GM21737 (cell line): ENCODE data around the gene SACM1L.
"Not testable (repeated sequence)": the region's sequence is repeated elsewhere in the genome, so short reads cannot be mapped to it uniquely, and the experiment has no call there.

Source experiments
- ATAC-seq: cut with Tn5 transposase; IDR thresholded peaks from one replicate; pipeline ENCODE4 v1.9.1; 2021; ENCODE audit warnings: mild to moderate bottlenecking, moderate library complexity; ENCODE audit not compliant: unreplicated experiment

The SACM1L gene

DNA sequence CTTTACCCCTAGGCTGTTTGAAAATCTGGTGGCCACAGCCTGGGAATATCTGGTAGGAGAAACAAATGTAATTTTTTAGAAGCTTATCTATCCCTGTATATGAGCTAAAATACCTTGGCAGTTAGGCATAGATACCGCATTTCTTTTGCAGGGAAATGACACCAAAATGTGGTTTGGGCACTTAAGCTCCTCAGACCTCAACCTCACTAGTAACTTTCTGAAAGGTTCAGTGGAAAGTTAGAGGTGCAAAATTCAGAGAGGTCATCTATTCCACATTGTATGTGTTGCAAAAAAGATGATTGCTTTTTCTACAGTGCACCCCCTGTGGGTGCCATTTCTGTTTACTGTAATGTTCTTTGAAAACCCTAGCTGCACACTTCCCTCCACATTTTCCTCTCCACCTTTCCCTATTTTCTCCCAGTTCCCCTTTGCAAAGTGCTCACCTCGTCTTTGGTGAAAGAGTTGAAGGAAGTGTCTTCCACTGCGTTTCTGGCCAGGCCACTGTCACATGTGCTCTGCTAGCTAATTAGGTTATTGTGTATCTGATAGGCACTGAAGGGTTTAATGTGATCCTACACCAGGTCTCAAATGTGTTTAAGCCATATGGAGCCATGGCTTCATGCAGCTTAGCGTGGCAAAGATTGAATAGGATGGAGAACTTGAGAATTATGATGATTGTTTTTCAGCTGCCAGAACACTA, 1.3 kb downstream of the SACM1L start:
- ATAC-seq: no peak

DNA sequence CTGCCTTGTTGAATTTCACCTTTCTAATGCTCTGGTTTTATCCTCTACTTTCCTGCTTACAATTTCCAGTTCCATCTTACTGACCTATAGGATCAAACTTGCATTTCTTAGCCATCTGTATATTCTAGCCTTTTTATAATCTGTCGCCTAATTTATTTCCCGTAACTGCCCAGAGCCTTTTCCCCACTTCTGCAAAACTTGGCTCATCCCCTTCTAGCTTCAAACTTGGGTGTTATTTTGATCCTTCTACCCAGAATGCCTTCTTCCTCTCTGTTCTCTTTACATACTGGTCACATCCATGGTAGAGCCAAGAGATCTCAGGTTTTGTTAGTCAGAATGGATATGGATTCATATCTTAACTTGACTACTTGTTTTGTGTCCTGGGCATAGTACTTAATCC, 2.6 kb downstream of the SACM1L start:
- ATAC-seq: no peak

DNA sequence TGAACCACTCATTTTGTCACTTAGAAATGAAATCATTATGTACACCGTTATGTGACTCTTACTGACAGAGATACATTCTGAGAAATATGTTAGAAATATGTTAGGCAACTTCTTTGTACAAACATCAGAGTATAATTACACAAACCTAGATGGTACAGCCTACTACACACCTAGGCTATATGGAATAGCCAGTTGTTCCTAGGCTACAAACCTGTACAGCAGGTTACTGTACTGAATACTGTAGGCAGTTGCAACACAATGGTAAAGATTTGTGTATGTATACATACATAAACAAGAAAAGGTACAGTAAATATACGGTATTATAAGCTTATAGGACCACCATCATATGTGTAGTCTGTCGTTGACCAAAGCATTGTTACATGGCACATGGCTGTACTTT, 3.7 kb downstream of the SACM1L start:
- ATAC-seq: no peak

DNA sequence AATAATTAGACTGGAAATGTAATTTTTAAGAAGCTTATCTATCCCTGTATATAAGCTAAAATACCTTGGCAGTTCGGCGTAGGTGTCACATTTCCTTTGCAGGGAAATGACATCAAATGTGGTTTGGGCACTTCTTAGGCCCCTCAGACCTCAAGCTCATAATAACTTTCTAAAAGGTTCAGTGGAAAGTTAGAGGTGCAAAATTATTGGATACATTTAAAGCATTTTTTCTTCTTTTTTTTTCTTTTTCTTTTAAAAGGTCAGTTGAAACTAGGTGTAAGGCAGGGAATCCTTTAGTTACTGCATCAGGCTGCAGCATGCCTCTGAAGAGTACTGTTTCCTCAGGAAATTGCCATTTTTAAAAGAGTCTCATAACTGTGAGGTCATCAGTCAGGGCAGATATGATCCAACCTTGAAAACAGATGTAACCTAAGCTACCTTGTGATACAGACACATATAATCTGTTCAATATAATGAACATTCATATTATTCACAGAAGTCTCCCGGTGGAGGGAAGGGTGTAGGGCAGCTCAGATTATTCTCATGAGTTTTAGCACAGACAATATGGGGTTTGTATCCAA, 4.8 kb downstream of the SACM1L start:
- ATAC-seq: no peak

DNA sequence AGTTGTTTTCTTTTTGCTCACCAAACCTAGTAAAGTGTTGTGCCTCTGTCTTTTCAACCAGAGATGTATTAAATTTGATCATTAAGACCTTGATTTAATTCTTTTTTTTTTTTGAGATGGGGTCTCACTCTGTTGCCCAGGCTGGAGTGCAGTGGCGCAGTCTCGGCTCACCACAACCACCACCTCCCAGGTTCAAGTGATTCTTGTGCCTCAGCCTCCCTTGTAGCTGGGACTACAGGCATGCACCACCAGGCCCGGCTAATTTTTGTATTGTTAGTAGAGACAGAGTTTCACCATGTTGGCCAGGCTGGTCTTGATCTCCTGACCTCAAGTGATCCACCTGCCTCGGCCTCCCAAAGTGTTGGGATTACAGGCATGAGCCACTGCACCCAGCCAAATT, 6.0 kb downstream of the SACM1L start:
- ATAC-seq: not testable (repeated sequence)

DNA sequence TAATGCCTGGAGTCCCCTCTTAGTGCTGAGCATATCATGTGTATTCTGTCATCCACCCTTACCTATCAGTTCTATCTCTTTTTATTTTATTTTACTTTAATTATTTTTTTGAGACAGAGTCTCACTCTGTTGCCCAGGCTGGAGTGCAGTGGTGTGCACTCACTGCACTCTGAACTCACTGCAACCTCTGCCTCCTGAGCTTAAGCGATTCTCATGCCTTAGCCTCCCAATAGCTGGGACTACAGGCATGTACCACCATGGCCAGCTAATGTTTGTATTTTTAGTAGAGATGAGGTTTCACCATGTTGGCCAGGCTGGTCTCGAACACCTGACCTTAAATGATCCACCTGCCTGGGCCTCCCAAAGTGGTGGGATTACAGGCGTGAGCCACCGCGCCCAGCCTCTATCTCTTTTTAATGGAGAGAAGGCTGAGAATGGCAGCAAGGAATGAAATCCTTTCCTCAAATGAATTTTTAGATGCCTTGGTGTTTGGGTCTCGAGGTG, 11.4 kb downstream of the SACM1L start:
- no peak for ATAC-seq

DNA sequence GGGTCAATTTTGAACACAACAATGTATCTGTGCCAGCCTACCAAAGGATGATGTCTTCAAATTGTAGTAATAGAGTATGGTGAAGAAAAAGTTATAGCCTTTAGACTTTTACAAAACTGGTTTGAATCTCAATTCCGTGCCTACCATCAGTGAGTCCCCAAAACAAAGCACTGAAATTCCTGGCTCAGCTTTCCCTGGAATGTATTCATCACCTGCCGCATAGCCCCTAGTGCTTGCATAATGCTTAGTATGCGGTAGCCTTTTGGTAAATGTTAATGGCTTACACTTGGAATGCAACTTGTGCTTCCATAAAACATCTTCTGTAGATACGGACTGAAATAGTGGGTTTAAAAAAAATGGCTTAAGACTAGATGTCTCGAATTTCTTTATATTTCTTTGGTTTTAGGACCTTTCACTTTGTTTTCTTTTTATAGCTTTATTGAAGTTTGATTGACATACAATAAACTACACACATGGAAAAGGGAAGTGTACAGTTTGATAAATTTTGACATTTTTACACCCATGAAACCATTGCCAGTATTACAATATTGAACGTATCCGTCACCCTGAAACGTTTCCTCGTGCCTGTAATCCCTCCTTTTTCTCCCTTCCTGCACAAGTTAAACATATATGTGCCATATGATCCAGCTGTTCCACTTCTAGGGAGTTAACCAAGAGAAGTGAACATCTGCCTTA, 12.1 kb downstream of the SACM1L start:
- ATAC-seq: no peak

DNA sequence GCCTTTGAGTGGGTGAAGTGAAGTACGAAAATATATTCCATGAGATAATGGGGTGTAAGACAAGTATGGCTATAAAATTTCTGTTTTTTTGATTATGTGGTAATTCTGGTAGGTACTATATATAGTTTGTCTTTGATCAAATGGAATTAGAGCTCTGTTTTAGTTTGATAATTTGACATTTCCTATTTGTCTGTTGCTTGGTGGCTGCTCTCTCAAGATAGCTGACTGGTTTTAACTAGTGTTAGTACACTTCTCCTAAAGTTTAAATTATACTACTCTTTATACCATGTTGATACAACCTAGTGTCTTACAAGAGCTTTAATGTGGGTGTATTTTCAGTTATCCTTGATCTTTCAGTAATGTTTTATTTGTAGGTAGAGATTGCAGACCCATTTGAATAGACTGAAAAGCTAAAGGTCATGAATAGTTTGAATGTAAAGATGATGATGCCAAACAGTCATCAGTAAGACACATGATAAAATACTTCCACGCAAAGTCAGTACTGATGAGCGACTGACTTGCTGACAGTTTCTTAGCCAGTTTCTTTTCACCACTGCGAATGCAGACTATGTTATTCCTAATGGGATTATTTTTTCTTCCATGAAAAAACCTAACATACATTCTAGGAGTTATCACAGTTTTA, 15.2 kb downstream of the SACM1L start:
- ATAC-seq: no peak

DNA sequence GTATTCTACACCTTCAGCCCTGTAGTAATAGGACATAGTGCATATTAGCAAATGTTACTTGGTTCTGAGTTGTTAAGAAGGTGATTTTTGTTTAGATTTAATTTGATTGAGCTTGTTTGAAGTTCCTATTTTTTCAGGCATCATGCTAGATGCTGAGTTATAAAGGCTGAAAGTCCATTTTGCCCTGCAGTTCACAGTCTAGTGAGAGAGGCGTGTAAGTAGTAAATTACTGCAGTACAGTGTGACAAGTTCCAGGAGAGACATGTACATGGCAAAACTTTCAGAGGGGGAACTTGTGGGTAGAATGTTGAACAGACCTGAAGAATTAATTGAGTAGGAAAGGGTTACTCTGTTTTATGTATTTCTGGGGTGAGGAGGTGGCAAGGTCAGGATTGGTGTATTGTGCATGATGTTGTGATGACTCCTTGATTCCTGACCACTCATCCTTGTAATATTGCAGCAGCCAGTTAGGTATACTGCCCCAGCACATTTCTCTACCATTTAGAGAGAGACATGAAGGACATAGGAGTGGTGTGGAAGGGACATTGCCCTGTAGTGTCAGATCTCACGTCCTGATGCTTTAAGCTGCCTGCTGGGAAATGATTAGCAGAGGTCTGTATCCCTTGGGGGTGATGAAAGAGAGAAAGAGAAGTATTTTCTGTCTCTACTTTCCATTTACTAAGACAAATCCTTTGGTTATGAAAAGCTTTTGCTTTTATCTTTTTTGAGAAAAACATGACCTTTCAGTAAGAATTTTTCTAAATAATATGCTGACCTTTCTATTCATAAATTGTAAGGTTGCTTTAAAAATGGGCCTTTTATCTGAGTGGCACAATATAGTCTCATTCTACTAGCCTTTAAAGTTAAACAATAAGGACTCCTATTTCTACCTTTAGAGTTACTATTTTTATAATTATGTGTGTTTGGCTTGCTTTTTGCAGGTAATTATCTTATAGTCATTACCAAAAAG, 16.9 kb downstream of the SACM1L start:
- no peak for ATAC-seq

DNA sequence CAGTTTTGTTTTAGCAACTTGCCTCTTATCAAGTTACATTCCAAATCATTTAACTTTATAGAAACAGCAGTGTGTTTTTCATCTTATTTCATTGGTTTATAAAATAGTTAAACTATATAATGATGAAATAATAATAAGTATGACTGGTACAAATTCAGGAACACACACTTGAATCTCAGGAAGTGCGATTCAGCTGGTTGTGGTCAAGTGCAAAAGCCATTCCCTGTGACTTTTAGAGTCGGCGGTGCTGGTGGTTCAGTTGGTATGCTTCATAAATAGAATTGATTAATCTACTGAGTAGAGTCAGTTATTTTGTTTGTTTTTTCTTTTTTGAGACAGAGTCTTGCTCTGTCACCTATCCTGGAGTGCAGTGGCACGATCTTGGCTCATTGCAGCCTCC, 22.7 kb downstream of the SACM1L start:
- ATAC-seq: no peak

DNA sequence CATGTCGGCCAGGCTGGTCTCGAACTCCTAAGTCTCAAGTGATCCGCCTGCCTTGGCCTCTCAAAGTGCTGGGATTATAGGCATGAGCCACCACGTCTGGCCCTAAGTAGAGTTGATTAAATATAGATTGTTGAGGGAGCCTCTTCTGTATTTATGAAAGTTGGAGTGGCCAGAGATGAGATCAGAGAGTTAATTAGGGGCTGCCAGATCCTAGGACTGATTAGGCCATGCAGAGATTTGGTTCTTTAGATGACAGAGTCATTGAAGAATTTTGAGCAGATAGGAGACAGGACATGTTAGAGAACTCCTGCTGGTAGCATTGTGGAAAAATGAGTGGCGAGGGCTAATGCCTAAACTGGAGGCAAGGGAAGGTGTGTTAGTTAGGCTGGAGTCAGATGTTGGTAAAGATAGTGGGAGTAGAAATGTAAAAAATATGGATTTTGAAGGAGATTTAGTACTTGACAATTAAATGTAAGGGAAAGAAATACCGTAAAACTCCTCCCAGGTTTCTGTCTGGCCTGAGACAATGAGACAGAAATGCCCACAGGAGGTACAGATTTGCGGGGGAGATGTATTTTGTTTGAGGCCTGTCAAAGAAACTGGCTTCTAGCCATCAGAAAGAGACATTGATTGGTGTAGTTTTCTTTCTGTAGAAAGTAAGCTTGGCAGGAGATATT, 23.4 kb downstream of the SACM1L start:
- no peak for ATAC-seq

DNA sequence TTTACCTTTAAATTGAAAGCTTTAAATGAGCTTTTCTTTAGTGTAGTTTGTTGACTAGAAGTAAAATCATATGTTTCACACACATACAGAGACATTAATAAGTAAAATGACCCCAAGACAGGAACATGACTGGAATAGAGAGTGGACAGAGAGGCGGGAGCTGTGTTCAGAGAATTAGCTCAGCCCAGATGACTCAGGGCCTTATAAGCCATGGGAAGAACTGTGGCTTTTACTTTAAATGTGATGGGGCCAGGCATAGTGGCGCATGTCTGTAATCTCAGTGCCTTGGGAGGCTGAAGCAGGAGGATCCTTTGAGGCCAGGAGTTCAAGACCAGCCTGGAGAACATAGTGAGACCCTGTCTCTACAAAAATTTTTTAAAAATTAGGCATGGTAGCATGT, 26.7 kb downstream of the SACM1L start:
- ATAC-seq: no peak

DNA sequence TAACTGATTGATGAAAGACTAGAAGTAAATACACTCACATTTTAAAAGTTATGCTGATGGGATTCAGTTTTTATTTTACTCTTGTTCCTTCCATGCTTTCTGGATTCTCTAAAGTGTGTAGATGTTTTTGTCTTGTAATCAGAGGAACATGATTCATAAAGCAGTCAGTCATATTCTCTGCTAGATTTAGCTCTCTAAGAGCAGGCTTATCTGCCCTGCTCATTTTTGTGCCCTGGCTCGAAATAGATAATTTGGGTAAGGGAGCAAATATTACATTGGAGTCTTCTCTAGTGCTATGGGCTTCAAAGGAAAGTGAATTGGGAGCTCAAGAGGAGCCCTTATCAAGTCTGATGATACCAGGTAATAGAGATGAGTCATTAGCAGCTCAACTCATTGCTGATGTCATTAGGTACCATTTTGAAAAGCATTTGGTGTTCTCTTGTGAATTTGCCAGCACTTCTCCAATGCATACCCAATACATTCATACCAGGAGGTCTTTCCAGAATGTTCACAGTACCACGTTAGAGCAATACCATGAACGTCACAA, 27.7 kb downstream of the SACM1L start:
- no peak for ATAC-seq

DNA sequence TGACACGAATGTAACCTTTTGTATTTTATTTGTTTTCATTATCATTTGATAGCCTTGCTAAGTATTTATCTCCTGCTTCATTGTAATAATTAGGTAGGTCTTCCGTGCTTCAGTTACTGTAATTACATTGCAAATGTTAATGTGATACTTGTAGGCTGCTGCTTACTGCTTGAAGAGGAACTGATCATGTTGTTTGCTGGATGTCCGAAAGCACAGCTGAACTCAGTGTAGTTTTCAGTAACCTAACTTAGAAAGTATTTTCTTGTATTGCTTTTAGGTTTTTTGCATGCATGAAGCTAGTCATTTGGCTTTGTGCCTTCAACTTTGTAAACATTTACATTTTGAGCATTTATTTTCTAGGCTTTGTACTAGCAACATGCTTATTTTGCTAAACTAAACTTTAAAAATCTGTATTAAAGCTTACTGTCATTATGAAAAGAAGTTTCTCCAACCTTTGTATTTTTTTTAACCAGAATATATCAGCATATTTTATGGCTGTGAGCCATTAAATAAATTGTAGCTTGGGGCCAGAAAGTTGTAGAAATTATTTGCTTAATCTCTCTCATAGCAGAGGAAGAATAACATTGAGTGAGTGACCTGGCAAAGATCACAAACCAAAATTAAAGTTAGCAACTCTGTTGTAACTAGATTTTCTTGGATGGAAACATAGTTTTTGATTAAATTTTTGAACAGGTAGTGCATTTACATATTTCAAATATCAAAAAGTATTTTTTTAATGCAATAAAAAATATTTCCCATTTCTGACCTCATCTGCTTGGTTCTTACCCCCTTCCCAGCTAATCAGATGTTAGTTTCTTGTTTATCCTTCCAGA, 30.7 kb downstream of the SACM1L start:
- no peak for ATAC-seq

DNA sequence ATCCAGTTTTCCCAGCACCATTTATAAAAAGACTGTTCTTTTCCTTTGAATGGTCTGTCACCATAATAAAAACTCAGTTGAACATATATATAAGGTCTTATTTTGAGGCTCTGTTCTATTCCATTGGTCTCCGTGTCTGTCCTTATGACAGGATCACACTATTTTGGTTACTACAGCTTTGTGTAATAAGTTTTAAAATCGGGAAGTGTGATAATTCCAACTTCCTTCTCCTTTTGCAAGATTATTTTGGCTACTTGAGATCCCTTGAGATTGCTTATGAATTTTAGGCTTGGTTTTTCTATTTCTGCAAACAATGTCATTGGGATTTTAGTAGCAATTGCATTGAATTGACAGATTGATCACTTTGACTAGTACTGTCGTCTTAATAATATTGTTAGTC, 35.7 kb downstream of the SACM1L start:
- no peak for ATAC-seq

DNA sequence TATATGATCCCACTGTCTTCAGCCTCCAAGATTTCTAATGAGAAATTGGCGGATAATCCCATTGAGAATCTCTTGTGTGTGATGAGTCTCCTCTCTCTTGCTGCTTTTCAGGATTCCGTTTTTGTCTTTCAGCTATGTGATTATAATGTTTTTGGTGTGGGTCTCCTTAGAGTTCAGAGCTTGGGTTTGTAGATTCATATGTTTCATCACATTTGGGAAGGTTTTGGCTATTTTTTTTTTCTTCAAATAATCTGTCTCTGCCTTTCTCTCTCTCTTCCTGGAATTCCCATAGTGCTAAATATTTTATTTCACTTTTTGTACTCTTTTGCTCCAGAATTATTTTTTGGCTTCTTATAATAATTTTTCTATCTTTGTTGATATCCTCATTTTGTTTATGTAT, 40.4 kb downstream of the SACM1L start:
- ATAC-seq: no peak

DNA sequence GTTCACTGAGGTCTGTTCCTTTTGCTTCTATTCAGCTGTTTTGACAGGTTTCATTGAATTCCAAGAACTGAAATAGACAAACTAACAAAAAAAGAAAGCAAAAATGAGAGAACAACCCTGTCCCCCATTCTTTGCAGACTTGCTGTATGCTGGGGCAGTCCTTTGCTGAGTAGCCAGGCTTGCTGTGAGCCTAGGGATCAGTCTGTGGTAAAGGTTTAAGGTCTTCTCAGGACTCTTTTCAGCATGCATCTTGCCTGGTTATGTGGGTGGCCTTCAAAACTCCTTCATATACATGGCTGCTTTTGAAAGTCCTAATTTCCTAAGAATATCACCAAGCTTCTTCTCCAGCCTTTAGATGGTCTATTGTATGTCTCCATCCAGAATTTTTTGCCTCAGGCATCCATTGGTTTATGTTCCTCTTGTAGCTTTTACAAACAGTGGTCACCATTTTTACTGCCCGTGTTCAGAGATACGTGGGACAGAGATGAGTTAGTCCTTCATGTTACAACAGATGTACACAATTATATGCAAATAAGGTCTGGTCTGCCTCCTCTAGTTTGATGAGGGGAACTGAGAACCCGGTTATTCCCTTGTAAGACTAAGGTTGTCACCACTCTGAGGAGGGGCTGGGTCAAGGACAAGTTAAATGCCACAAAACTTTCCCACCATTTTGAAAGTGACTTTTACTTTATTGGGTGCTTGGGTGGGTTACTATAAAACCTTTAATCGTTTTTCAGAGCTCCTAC, 41.4 kb downstream of the SACM1L start:
- peak; percentile 69 for ATAC-seq

DNA sequence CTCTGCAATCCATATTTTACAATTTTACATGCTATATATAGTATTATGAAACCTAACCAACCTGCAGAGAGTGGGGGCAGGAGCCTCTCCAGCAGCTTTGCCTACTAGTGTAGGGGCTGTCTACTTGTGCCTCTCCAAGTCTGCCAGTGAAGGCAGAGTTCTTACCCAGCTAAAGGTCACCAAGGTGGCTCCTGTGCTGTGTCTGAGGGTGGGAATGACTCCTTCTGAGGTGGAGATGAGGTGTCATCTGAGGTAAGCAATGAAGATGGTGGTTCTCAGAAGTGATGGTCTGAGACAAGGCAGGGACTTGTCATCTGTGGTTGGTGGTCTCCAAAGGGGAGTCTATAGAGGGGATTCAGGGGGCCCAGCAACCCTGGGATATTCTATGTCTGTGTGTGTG, 47.5 kb downstream of the SACM1L start:
- no peak for ATAC-seq
